Ovary (tissue), 3 donors: ENCODE data around the gene SYT15.

Experiments used
- EP300 ChIP-seq: sonication (generic); formaldehyde crosslinking; IDR thresholded peaks from one replicate; pipeline ENCODE4 v1.6.1; 2017; ENCODE audit warnings: antibody characterized with exemption
- POLR2A ChIP-seq: fragments of 450-650 bp; IDR thresholded peaks from one replicate; pipeline ENCODE4 v1.6.1; 2017; ENCODE audit warnings: antibody characterized with exemption, mild to moderate bottlenecking, moderate library complexity
- TF ChIP-seq, protein P1 (sequence below), 3 donors: fragments of 450-650 bp in 2 of 3; fragments of 200-600 bp in 1 of 3; IDR thresholded peaks; one replicate each; pipeline versions ENCODE4 v1.5.1 to v1.8.0; 2016 to 2022; ENCODE audit warnings: antibody characterized with exemption in 3 of 3, mild to moderate bottlenecking in 1 of 3
- donor health status: DM: no; HTN: no; CAD: no.

DNA sequence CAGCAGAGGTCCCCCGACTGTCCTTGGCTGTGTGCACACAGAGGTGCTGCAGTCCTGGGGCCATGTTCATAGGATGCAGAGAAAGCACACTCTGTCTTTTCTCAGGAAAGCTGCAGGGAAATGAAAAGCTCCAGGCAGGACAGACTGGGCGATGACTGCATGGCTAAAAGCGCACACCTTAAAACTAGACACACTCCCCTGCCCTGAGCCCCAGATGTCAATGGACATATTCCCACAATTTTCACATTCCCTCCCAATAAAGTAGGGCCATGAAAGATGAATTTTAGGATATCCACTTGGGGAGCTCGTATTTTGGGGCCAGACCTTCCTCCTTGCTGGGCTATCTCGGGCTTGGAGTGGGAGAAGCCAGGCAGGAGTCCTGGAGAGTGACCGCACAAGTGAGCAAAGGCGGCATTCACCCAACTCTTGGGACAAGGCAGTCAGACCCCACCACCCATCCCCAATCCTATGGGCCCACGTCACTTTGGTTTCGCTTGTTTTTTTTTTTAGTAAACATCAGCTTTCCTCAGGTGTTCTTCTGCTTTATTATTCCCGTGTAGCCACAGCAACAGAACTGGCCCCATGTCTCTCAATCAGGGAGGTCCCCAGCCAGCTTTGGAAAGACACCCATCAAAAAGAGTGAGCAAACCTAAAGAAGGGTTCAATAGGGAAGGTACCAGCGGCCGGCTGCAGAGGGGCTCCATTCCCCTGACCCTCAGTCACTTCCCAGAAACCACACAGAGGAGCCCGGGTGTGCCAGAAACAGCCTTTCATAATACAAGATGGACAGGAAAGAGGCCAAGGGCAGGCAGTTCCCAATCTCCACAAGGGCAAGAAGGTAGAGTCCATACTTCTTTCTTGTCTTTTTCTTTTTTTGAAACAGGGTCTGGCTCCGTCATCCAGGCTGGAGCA, 35.2 kb upstream of the SYT15 start:
- TF ChIP-seq, protein P1, sequence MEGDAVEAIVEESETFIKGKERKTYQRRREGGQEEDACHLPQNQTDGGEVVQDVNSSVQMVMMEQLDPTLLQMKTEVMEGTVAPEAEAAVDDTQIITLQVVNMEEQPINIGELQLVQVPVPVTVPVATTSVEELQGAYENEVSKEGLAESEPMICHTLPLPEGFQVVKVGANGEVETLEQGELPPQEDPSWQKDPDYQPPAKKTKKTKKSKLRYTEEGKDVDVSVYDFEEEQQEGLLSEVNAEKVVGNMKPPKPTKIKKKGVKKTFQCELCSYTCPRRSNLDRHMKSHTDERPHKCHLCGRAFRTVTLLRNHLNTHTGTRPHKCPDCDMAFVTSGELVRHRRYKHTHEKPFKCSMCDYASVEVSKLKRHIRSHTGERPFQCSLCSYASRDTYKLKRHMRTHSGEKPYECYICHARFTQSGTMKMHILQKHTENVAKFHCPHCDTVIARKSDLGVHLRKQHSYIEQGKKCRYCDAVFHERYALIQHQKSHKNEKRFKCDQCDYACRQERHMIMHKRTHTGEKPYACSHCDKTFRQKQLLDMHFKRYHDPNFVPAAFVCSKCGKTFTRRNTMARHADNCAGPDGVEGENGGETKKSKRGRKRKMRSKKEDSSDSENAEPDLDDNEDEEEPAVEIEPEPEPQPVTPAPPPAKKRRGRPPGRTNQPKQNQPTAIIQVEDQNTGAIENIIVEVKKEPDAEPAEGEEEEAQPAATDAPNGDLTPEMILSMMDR (IDR thresholded peaks at IDR 0.05), result no peak
- TF ChIP-seq POLR2A, result no peak
- TF ChIP-seq EP300, result no peak
